ENCODE data around the gene FN1. TPM values are rescaled to one million over a fixed set of nuclear protein-coding genes. Genes with fewer than 3 reads are reported as not detected.

The FN1 gene
- total and polyA plus RNA-seq, 2 of the 8 experiments (the other 6 are each of a cell fraction or from before 2014, with no cell fraction given) = 42.9 to 109 TPM

DNA sequence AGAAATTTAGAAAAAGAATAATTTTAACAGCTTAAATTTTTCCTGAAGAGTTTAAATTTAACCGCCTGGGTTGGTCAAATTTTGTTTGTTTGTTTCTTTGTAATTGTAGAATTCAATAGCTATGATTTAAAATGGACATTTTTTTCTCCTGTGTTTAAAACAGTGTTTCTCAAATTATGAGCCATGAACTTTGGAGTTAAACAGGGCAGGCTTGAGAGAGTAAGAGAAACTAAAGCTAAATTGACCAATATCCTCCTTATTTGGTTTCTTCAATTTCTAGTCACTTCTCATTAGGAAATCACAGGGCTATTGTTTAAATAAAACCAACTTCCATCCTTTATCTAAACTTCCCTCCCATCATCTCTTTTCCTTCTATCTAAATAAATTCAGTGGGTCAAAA is 21.9 kb downstream of the FN1 start (continued):
- TF ChIP-seq, protein P1, sequence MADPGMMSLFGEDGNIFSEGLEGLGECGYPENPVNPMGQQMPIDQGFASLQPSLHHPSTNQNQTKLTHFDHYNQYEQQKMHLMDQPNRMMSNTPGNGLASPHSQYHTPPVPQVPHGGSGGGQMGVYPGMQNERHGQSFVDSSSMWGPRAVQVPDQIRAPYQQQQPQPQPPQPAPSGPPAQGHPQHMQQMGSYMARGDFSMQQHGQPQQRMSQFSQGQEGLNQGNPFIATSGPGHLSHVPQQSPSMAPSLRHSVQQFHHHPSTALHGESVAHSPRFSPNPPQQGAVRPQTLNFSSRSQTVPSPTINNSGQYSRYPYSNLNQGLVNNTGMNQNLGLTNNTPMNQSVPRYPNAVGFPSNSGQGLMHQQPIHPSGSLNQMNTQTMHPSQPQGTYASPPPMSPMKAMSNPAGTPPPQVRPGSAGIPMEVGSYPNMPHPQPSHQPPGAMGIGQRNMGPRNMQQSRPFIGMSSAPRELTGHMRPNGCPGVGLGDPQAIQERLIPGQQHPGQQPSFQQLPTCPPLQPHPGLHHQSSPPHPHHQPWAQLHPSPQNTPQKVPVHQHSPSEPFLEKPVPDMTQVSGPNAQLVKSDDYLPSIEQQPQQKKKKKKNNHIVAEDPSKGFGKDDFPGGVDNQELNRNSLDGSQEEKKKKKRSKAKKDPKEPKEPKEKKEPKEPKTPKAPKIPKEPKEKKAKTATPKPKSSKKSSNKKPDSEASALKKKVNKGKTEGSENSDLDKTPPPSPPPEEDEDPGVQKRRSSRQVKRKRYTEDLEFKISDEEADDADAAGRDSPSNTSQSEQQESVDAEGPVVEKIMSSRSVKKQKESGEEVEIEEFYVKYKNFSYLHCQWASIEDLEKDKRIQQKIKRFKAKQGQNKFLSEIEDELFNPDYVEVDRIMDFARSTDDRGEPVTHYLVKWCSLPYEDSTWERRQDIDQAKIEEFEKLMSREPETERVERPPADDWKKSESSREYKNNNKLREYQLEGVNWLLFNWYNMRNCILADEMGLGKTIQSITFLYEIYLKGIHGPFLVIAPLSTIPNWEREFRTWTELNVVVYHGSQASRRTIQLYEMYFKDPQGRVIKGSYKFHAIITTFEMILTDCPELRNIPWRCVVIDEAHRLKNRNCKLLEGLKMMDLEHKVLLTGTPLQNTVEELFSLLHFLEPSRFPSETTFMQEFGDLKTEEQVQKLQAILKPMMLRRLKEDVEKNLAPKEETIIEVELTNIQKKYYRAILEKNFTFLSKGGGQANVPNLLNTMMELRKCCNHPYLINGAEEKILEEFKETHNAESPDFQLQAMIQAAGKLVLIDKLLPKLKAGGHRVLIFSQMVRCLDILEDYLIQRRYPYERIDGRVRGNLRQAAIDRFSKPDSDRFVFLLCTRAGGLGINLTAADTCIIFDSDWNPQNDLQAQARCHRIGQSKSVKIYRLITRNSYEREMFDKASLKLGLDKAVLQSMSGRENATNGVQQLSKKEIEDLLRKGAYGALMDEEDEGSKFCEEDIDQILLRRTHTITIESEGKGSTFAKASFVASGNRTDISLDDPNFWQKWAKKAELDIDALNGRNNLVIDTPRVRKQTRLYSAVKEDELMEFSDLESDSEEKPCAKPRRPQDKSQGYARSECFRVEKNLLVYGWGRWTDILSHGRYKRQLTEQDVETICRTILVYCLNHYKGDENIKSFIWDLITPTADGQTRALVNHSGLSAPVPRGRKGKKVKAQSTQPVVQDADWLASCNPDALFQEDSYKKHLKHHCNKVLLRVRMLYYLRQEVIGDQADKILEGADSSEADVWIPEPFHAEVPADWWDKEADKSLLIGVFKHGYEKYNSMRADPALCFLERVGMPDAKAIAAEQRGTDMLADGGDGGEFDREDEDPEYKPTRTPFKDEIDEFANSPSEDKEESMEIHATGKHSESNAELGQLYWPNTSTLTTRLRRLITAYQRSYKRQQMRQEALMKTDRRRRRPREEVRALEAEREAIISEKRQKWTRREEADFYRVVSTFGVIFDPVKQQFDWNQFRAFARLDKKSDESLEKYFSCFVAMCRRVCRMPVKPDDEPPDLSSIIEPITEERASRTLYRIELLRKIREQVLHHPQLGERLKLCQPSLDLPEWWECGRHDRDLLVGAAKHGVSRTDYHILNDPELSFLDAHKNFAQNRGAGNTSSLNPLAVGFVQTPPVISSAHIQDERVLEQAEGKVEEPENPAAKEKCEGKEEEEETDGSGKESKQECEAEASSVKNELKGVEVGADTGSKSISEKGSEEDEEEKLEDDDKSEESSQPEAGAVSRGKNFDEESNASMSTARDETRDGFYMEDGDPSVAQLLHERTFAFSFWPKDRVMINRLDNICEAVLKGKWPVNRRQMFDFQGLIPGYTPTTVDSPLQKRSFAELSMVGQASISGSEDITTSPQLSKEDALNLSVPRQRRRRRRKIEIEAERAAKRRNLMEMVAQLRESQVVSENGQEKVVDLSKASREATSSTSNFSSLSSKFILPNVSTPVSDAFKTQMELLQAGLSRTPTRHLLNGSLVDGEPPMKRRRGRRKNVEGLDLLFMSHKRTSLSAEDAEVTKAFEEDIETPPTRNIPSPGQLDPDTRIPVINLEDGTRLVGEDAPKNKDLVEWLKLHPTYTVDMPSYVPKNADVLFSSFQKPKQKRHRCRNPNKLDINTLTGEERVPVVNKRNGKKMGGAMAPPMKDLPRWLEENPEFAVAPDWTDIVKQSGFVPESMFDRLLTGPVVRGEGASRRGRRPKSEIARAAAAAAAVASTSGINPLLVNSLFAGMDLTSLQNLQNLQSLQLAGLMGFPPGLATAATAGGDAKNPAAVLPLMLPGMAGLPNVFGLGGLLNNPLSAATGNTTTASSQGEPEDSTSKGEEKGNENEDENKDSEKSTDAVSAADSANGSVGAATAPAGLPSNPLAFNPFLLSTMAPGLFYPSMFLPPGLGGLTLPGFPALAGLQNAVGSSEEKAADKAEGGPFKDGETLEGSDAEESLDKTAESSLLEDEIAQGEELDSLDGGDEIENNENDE (IDR thresholded peaks at IDR 0.05; ENCODE audit: insufficient replicate concordance, low read length) = no peak
- no peak for TF ChIP-seq NRF1 (IDR thresholded peaks at IDR 0.05; ENCODE audit: low read depth, low read length)
- no peak for TF ChIP-seq RFX5 (IDR thresholded peaks at IDR 0.05; ENCODE audit: borderline replicate concordance, low read depth, low read length)
